Measurements from ENCODE around the gene CLIC3.

The CLIC3 gene

DNA sequence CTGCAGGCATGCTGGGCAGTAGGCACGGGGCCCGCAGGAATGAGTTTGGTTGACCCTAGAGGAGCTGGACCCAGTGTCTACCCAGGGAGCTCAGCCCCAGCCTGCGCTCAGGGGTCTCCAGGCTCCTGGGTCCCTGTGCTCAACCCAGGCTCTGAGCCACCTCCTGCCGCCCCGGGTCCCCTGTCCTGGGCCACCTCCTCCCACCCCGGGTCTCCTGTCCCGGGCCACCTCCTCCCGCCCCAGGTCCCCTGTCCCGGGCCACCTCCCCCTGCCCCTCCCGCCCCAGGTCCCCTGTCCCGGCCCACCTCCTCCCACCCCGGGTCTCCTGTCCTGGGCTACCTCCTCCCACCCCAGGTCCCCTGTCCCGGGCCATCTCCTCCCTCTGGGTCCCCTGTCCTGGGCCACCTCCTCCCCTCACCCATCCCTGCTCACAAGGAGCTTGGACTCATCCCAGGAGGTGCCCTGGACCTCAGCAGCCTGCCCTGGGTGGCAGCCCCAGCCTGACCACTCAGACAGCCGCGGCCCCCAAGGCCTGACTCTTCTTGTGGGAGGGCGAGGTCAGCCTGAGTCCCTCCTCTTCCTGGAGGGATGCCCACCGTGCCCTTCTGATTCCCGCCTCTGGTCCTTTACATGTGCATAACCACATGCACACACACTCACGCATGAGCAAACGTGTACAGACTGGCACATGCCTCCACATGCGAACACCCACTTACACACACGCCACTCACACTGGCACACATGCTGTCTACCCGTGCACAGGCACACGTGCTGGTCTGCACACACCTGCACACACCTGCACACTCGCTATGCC lies 41.9 kb downstream of the CLIC3 start:
- TF ChIP-seq, protein P1, sequence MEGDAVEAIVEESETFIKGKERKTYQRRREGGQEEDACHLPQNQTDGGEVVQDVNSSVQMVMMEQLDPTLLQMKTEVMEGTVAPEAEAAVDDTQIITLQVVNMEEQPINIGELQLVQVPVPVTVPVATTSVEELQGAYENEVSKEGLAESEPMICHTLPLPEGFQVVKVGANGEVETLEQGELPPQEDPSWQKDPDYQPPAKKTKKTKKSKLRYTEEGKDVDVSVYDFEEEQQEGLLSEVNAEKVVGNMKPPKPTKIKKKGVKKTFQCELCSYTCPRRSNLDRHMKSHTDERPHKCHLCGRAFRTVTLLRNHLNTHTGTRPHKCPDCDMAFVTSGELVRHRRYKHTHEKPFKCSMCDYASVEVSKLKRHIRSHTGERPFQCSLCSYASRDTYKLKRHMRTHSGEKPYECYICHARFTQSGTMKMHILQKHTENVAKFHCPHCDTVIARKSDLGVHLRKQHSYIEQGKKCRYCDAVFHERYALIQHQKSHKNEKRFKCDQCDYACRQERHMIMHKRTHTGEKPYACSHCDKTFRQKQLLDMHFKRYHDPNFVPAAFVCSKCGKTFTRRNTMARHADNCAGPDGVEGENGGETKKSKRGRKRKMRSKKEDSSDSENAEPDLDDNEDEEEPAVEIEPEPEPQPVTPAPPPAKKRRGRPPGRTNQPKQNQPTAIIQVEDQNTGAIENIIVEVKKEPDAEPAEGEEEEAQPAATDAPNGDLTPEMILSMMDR (IDR thresholded peaks at IDR 0.05; ENCODE audit: borderline replicate concordance, control extremely low read depth, extremely low read depth, insufficient read depth, missing control alignments): no peak
- no peak for DNase-seq (ENCODE audit: low spot score)
- in situ Hi-C loops (cut with MboI; ENCODE audit: low sequenced_read_pairs, unreplicated experiment): no loop called here

DNA sequence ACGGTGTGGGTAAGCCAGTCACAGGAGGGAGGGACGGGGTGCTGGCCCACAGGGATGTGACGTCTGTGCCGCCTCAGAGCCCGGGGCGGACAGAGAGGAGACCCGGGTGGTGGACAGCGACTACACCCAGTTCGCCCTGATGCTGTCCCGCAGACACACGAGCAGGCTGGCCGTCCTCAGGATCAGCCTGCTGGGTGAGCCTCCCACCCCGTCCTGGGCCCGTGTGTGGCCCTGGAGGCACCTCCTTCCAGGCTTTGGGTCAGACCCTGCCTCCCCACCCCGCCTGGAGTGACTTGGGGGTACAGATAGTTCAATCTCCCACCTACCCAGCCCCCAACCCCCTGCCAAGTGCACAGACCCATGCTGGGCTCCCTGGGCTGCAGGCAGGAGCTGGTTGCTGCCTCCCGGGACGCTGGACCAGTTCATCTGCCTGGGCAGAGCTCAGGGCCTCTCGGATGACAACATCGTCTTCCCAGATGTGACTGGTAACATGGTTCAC lies 42.5 kb downstream of the CLIC3 start:
- TF ChIP-seq, protein P1 (IDR thresholded peaks at IDR 0.05; ENCODE audit: borderline replicate concordance, control extremely low read depth, extremely low read depth, insufficient read depth, missing control alignments): no peak
- in situ Hi-C loops (cut with MboI; ENCODE audit: low sequenced_read_pairs, unreplicated experiment): no loop called here
- no peak for DNase-seq (ENCODE audit: low spot score)

DNA sequence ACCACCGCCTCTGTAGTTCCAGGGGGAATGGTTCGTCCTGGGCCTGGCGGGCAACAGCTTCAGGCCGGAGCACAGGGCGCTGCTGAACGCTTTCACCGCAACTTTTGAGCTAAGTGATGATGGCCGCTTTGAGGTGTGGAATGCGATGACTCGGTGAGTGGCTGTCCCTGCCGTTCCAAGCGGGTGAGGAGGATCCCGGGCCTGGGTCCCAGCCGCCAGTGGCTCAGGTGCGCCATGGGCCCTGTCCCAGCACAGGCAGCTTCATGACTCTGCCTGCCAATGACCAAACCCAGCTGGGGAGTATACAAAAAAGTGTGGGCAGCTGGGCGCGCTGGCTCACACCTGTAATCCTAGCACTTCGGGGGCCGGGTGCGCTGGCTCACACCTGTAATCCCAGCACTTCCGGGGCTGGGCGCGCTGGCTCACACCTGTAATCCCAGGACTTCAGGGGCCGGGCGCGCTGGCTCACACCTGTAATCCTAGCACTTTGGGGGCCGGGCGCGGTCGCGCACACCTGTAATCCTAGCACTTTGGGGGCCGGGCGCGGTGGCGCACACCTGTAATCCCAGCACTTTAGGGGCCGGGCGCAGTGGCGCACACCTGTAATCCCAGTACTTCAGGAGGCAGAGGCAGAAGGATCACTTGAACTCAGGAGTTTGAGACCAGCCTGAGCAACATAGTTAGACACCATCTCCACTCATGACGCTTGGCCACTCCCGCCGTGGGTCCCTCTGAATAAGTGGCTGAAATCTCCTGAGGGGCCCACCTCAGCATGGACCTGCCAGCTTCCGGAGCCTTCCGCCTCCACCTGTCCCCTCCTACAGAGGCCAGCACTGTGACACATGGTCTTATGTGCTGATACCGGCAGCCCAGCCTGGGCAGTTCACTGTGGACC lies 43.2 kb downstream of the CLIC3 start:
- in situ Hi-C loops (cut with MboI; ENCODE audit: low sequenced_read_pairs, unreplicated experiment): no loop called here
- DNase-seq (ENCODE audit: low spot score): no peak
- TF ChIP-seq, protein P1 (IDR thresholded peaks at IDR 0.05; ENCODE audit: borderline replicate concordance, control extremely low read depth, extremely low read depth, insufficient read depth, missing control alignments): no peak

- TF ChIP-seq, protein P1 (IDR thresholded peaks at IDR 0.05; ENCODE audit: borderline replicate concordance, control extremely low read depth, extremely low read depth, insufficient read depth, missing control alignments): no peak
- in situ Hi-C loops (cut with MboI; ENCODE audit: low sequenced_read_pairs, unreplicated experiment): no loop called here
These were observed 44.0 kb downstream of the CLIC3 start for GRCh38 chr9:136952321-136952850.

DNA sequence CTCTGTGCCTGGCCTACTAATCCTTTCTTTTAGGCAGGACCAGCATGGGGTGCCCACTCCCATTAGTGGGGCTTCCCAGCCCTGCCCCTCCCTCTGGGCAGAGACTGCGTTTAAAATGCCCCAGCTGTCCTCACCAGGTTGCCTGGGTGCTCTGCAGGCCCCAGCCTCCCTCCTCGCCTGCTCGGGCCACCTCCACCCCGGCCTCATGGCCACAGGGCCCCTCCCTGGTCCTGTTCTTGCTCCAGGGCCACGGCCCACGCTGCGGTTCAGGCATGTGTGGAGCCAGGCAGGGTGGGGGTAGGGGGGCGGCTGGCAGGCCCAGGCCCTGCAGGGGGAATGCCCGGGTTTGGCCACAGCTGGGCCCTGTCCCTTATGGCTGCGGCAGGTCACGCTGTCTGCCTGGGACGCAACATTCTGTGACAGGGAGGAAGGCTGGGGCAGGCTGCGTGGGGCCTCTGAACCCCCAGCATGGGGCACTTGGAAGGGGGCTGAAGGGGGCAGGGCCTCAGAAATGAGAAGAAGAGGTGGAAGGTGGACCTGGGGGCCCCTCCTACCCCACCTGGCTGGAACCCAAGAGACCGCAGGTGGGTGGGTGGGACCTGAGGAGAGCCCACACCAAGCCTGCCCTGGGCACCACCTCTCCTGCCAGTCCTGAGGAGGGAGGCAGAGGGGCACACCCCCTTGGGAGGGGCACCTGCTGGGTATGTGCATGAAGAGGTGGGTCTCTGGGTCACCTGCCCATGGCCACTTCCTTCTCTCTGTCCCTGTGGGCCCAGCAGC lies 44.6 kb downstream of the CLIC3 start, which contains the start of gene LCN12:
Gene LCN12 (plus strand): TSS at position 733 of the 780 bp plus-strand sequence. CDS start 55 bp downstream, outside the sequence.
- TF ChIP-seq, protein P1 (IDR thresholded peaks at IDR 0.05; ENCODE audit: borderline replicate concordance, control extremely low read depth, extremely low read depth, insufficient read depth, missing control alignments): no peak
- DNase-seq (ENCODE audit: low spot score): no peak
- in situ Hi-C loops (cut with MboI; ENCODE audit: low sequenced_read_pairs, unreplicated experiment): no loop called here

More at GRCh38 chr9:136952321-136952850, 44.0 kb downstream of the CLIC3 start:
- no peak for DNase-seq (ENCODE audit: low spot score)
